Ovary (tissue), 3 donors: ENCODE measurements around the gene SND1.

Source experiments
- EP300 ChIP-seq: sonication (generic); formaldehyde crosslinking; IDR thresholded peaks from one replicate; pipeline ENCODE4 v1.6.1; 2017; ENCODE audit warnings: antibody characterized with exemption
- POLR2A ChIP-seq: fragments of 450-650 bp; IDR thresholded peaks from one replicate; pipeline ENCODE4 v1.6.1; 2017; ENCODE audit warnings: antibody characterized with exemption, mild to moderate bottlenecking, moderate library complexity
- TF ChIP-seq, protein P1 (sequence below), 3 donors: fragments of 450-650 bp in 2 of 3; fragments of 200-600 bp in 1 of 3; IDR thresholded peaks; one replicate each; pipeline versions ENCODE4 v1.5.1 to v1.8.0; 2016 to 2022; ENCODE audit warnings: antibody characterized with exemption in 3 of 3, mild to moderate bottlenecking in 1 of 3
- donor health status: DM: no; HTN: no; CAD: no.

DNA sequence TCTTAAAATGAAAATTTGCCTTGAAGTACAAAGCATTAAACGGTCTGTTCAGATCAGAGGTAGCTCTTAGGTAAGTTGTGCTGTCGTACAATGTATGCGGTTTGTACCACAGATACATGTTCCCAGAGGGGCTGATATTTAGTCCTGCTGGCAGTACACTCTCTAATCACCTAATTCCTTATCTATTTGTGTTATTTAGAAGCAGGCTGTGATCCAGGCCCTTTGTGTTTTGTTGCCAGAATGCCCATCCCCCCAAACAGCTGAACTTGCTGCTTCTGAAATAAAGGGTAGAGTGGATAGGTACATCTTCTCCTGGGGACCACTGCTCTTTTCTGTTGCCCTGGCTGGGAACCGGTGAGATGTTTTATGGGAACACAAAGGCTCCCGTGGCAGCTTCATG is 84.5 kb downstream of the SND1 start:
- TF ChIP-seq, protein P1, sequence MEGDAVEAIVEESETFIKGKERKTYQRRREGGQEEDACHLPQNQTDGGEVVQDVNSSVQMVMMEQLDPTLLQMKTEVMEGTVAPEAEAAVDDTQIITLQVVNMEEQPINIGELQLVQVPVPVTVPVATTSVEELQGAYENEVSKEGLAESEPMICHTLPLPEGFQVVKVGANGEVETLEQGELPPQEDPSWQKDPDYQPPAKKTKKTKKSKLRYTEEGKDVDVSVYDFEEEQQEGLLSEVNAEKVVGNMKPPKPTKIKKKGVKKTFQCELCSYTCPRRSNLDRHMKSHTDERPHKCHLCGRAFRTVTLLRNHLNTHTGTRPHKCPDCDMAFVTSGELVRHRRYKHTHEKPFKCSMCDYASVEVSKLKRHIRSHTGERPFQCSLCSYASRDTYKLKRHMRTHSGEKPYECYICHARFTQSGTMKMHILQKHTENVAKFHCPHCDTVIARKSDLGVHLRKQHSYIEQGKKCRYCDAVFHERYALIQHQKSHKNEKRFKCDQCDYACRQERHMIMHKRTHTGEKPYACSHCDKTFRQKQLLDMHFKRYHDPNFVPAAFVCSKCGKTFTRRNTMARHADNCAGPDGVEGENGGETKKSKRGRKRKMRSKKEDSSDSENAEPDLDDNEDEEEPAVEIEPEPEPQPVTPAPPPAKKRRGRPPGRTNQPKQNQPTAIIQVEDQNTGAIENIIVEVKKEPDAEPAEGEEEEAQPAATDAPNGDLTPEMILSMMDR (IDR thresholded peaks at IDR 0.05) = no peak
- TF ChIP-seq POLR2A (no peak), EP300 (no peak)
